Measurements from ENCODE around the gene NKAPD1. TPM values are rescaled to one million over a fixed set of nuclear protein-coding genes. Genes with fewer than 3 reads are reported as not detected.

NKAPD1 gene
- total and polyA plus RNA-seq, 9 of the 15 experiments (the other 6 are each of a cell fraction or from before 2014, with no cell fraction given) = 14.1 to 73.5 (median 29.3) TPM

- peak; percentile 96 for TF ChIP-seq KAT7 (CRISPR knock-in tag; IDR thresholded peaks at IDR 0.05; ENCODE audit: borderline replicate concordance)
- TF ChIP-seq HOMEZ (CRISPR knock-in tag; IDR thresholded peaks at IDR 0.05) = no peak
- no peak for TF ChIP-seq ZNF134 (CRISPR knock-in tag; conservative IDR thresholded peaks at IDR 0.05)
- no peak; the same call in 1 of the 2 replicates for TF ChIP-seq SNIP1 (IDR thresholded peaks at IDR 0.05; ENCODE audit: low read depth)
- TF ChIP-seq THAP7 (CRISPR knock-in tag; IDR thresholded peaks at IDR 0.05) = no peak
- TF ChIP-seq TEAD1 (CRISPR knock-in tag; IDR thresholded peaks at IDR 0.05) = peak; percentile 29 to 46; a peak in 2 of 4 replicates
- peak in 1 of 2 experiments; percentile 41; a peak in 1 of 4 replicates for TF ChIP-seq KDM1A (IDR thresholded peaks at IDR 0.05)
- no peak for TF ChIP-seq SP2 (IDR thresholded peaks at IDR 0.05; ENCODE audit: extremely low read depth, low read depth, low read length, poor library complexity, severe bottlenecking)
- TF ChIP-seq, protein P1, sequence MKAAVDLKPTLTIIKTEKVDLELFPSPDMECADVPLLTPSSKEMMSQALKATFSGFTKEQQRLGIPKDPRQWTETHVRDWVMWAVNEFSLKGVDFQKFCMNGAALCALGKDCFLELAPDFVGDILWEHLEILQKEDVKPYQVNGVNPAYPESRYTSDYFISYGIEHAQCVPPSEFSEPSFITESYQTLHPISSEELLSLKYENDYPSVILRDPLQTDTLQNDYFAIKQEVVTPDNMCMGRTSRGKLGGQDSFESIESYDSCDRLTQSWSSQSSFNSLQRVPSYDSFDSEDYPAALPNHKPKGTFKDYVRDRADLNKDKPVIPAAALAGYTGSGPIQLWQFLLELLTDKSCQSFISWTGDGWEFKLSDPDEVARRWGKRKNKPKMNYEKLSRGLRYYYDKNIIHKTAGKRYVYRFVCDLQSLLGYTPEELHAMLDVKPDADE (conservative IDR thresholded peaks at IDR 0.05; ENCODE audit: control insufficient read depth, low read depth, low read length) = peak; percentile 31
- TF ChIP-seq AFF4 (CRISPR knock-in tag; IDR thresholded peaks at IDR 0.05) = peak; percentile 79; the same call in 1 of the 2 replicates
- TF ChIP-seq ZC3H4 (CRISPR knock-in tag; IDR thresholded peaks at IDR 0.05; ENCODE audit: borderline replicate concordance) = no peak; the same call in 1 of the 2 replicates
- TF ChIP-seq BDP1 (IDR thresholded peaks at IDR 0.05; ENCODE audit: insufficient read depth, insufficient read length) = no peak
- no peak for TF ChIP-seq YBX1 (IDR thresholded peaks at IDR 0.05)
- TF ChIP-seq ESRRB (CRISPR knock-in tag; IDR thresholded peaks at IDR 0.05; ENCODE audit: borderline replicate concordance) = no peak
- TF ChIP-seq HCFC1 (IDR thresholded peaks at IDR 0.05; ENCODE audit: low read depth, low read length) = peak; percentile 56
- peak; percentile 58; the same call in 1 of the 2 replicates for TF ChIP-seq CBX1 (IDR thresholded peaks at IDR 0.05; ENCODE audit: low read depth)
- TF ChIP-seq ZNF197 (CRISPR knock-in tag; IDR thresholded peaks at IDR 0.05; ENCODE audit: low read depth) = no peak
- no peak for TF ChIP-seq CREBBP (IDR thresholded peaks at IDR 0.05; ENCODE audit: low read depth, low read length)
- TF ChIP-seq ZBTB8A (IDR thresholded peaks at IDR 0.05; ENCODE audit: partially characterized antibody) = no peak
- TF ChIP-seq MEF2A (IDR thresholded peaks at IDR 0.05; ENCODE audit: control insufficient read depth, low read depth, low read length) = no peak
Observed at GRCh38 chr11:112024773-112025678, 49.1 kb upstream of the NKAPD1 start, which contains the start of gene DLAT (continued).
